Lung (tissue), 12 donors: ENCODE measurements around the gene PYM1. TPM values are rescaled to one million over a fixed set of nuclear protein-coding genes. Genes with fewer than 3 reads are reported as not detected.
"Not testable (repeated sequence)": the region's sequence is repeated elsewhere in the genome, so short reads cannot be mapped to it uniquely, and the experiment has no call there.

Experiments
- ATAC-seq: fragments of 200-7000 bp; cut with Tn5 transposase; one replicate; pipeline ENCODE4 v1.9.1; 2020; ENCODE audit warnings: moderate number of reproducible peaks; ENCODE audit not compliant: insufficient read depth, low FRiP score
- DNase-seq, 3 donors: peaks; one replicate each; pipeline ENCODE4 v3.0.0-alpha.2; 2013 to 2017
- H3K27ac ChIP-seq, 2 donors: one replicate each; pipeline ENCODE4 v1.5.1; 2013; ENCODE audit warnings: mild to moderate bottlenecking in 2 of 2, moderate library complexity in 2 of 2, control low read depth in 1 of 2, inconsistent platforms in 1 of 2, low read depth in 1 of 2, low read length in 1 of 2
- H3K27me3 ChIP-seq, 3 donors: one replicate each; pipeline ENCODE4 v1.5.1; 2013; ENCODE audit warnings: low read length in 2 of 3; ENCODE audit not compliant: control insufficient read depth in 3 of 3, insufficient read depth in 3 of 3
- H3K36me3 ChIP-seq, 4 donors: one replicate each; pipeline ENCODE4 v1.5.1; 2013; ENCODE audit warnings: low read length in 4 of 4, mild to moderate bottlenecking in 1 of 4, moderate library complexity in 1 of 4; ENCODE audit not compliant: control insufficient read depth in 4 of 4, insufficient read depth in 4 of 4
- H3K4me1 ChIP-seq, 5 donors: one replicate each; pipeline ENCODE4 v1.5.1; 2013; ENCODE audit warnings: low read length in 5 of 5, mild to moderate bottlenecking in 2 of 5, moderate library complexity in 1 of 5; ENCODE audit not compliant: control insufficient read depth in 5 of 5, insufficient read depth in 5 of 5
- H3K4me3 ChIP-seq: one replicate; pipeline ENCODE4 v1.5.1; 2013; ENCODE audit warnings: mild to moderate bottlenecking, control low read depth, moderate library complexity
- H3K9ac ChIP-seq, 2 donors: one replicate each; pipeline ENCODE4 v1.5.1; 2013; ENCODE audit warnings: low read length in 2 of 2, control low read depth in 1 of 2; ENCODE audit not compliant: insufficient read depth in 1 of 2
- H3K9me3 ChIP-seq, 4 donors: one replicate each; pipeline ENCODE4 v1.5.1; 2013; ENCODE audit warnings: low read length in 3 of 4, mild to moderate bottlenecking in 1 of 4, moderate library complexity in 1 of 4; ENCODE audit not compliant: control insufficient read depth in 4 of 4, insufficient read depth in 3 of 4
- CTCF ChIP-seq: IDR thresholded peaks from 2 replicates; pipeline ENCODE4 v1.5.1; 2012; ENCODE audit warnings: mild to moderate bottlenecking; ENCODE audit errors: control extremely low read depth, extremely low read depth
- WGBS, 2 donors: extraction: QIAGEN DNeasy Blood & Tissue Kit; methylation state at CpG; one replicate each; pipeline ENCODE4 v1.1.7; 2013; 5-methylcytosine and 5-hydroxymethylcytosine counted together
- polyA plus RNA-seq, 2 donors: library from polyadenylated mRNA; stranded (reverse); fragments of 200-250 nt; gene quantifications; one replicate each; pipeline ENCODE4 v1.2.1, GENCODE V29; 2013
- total RNA-seq, 2 donors: library from RNA; depleted of rRNA in 1 of 2; stranded (reverse); fragments of >200 nt in 1 of 2; gene quantifications; one replicate each; pipeline ENCODE4 v1.2.1, GENCODE V29; 2014 to 2021
- donor health status: control.
- donor health status: control.
- donor health status: Bipolar disorder and iron deficiency.
- donor health status: healthy.
- donor health status: DM: yes; HTN: yes; CAD: no.

Gene PYM1
- total and polyA plus RNA-seq, 4 donors, result 32.0 to 44.9 (median 35.0) TPM

GRCh38 chr12:55922126-55922525, 5.6 kb downstream of the PYM1 start:
- Histone ChIP-seq H3K36me3 (peaks cover 0 to 7% (median 2%) of the 10 kb centered on the region in 4 donors), H3K9ac (no peak overlapping the region), H3K4me1 (peaks cover 0 to 12% (median 0%) of the 10 kb centered on the region in 5 donors), H3K27me3 (no peaks in the 10 kb centered on the region), H3K4me3 (no peak overlapping the region), H3K27ac (no peak overlapping the region), H3K9me3 (no peaks in the 10 kb centered on the region)
- 97% methylated on average over 3 of the region's 3 CpGs for WGBS, 2 donors
- DNase-seq, result no peak
- ATAC-seq, result no peak
- TF ChIP-seq CTCF, result no peak

- not testable (repeated sequence) for H3K4me1 ChIP-seq, H3K4me3 ChIP-seq, H3K27ac ChIP-seq, DNase-seq, ATAC-seq, H3K9me3 ChIP-seq, H3K9ac ChIP-seq, H3K27me3 ChIP-seq
- WGBS, 2 donors, result 89 to 92% methylated on average over 3 of the region's 3 CpGs
- H3K36me3 ChIP-seq, result peaks cover 0 to 14% (median 4%) of the 10 kb centered on the region in 4 donors
Observed at GRCh38 chr12:55919032-55919431, 8.7 kb downstream of the PYM1 start.

- ATAC-seq (no peak), DNase-seq (no peak)
Observed at GRCh38 chr12:55915482-55915859, 12.2 kb downstream of the PYM1 start.

GRCh38 chr12:55912908-55913307, 14.8 kb downstream of the PYM1 start:
- ATAC-seq, result no peak

More at GRCh38 chr12:55915482-55915859, 12.2 kb downstream of the PYM1 start:
- Histone ChIP-seq H3K27me3 (no peaks in the 10 kb centered on the region), H3K4me1 (peaks cover 0 to 5% (median 0%) of the 10 kb centered on the region in 5 donors), H3K27ac (no peak overlapping the region), H3K4me3 (no peak overlapping the region), H3K9me3 (no peaks in the 10 kb centered on the region), H3K36me3 (peaks cover 0 to 10% (median 2%) of the 10 kb centered on the region in 4 donors), H3K9ac (no peak overlapping the region)
- no peak for TF ChIP-seq CTCF
- 56 to 71% methylated on average over 3 of the region's 3 CpGs for WGBS, 2 donors

More at GRCh38 chr12:55912908-55913307, 14.8 kb downstream of the PYM1 start:
- no peak overlapping the region for H3K27ac ChIP-seq
- 77 to 94% methylated on average over 3 to 4 of the region's 4 CpGs for WGBS, 2 donors
- no peak for TF ChIP-seq CTCF
- H3K4me1 ChIP-seq, result peaks cover 0 to 9% (median 4%) of the 10 kb centered on the region in 5 donors
- H3K9me3 ChIP-seq, result no peaks in the 10 kb centered on the region
- no peak overlapping the region for H3K4me3 ChIP-seq
- H3K9ac ChIP-seq, result no peak overlapping the region
- peaks cover 0 to 10% (median 2%) of the 10 kb centered on the region in 4 donors for H3K36me3 ChIP-seq
- H3K27me3 ChIP-seq, result no peaks in the 10 kb centered on the region
- no peak for DNase-seq
